Transverse colon (tissue), 4 donors: ENCODE results near the gene RPS6KB1.

Experiments used
- CTCF ChIP-seq, 5 experiments: fragments of 200-600 bp in 3 of 5; fragments of 450-650 bp in 2 of 5; sonication (generic) in 3 of 5; IDR thresholded peaks; 1 replicate in 2 of 5; 2 replicates in 3 of 5; pipeline ENCODE4 v1.5.1; 2016 to 2017; ENCODE audit warnings: antibody characterized with exemption in 5 of 5, inconsistent platforms in 3 of 5, mild to moderate bottlenecking in 2 of 5, moderate library complexity in 1 of 5
- POLR2AphosphoS5 ChIP-seq, 3 donors: sonication (generic); formaldehyde crosslinking; IDR thresholded peaks; one replicate each; pipeline ENCODE4 v1.6.1; 2016; ENCODE audit warnings: antibody characterized with exemption in 3 of 3

- TF ChIP-seq CTCF (IDR thresholded peaks at IDR 0.05) (no peak), POLR2AphosphoS5 (IDR thresholded peaks at IDR 0.05) (no peak)
These were observed 23.0 kb upstream of the RPS6KB1 start for GRCh38 chr17:59869941-59870218.
